ENCODE data around the gene FNDC3B. TPM values are rescaled to one million over a fixed set of nuclear protein-coding genes. Genes with fewer than 3 reads are reported as not detected.
"Not testable (repeated sequence)": the region's sequence is repeated elsewhere in the genome, so short reads cannot be mapped to it uniquely, and the experiment has no call there.

Gene FNDC3B
- total and polyA plus RNA-seq, 2 donors (not counting 3 experiments of a cell fraction or from before 2014, with no cell fraction given), result 91.6 to 295 TPM

DNA sequence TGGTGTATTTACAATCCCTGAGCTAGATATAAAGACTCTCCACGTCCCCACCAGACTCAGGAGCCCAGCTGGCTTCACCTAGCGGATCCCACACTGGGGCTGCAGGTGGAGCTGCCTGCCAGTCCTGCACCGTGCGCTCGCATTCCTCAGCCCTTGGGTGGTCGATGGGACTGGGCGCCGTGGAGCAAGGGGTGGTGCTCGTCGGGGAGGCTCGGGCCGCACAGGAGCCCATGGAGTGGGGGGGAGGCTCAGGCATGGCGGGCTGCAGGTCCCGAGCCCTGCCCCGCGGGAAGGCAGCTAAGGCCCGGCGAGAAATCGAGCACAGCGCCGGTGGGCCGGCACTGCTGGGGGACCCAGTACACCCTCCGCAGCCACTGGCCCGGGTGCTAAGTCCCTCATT, 40.6 kb upstream of the FNDC3B start:
- FAIRE-seq; POLR2A ChIA-PET; H3K4me2 ChIP-seq (ENCODE audit: insufficient read depth, low read length); dilution Hi-C loops (cut with MboI; ENCODE audit: extremely low pct_ligation_motif_present, low sequenced_read_pairs); DNase-seq (ENCODE audit: low read depth, low spot score); H3K27ac ChIP-seq (ENCODE audit: insufficient read depth, low read depth, low read length); BruUV-seq (replicated peaks); H4K20me1 ChIP-seq (replicated peaks; ENCODE audit: control insufficient read depth, extremely low read depth, insufficient read depth, low read length); H3K9me3 ChIP-seq (replicated peaks; ENCODE audit: control insufficient read depth, insufficient read depth, low read length); H3K36me3 ChIP-seq (ENCODE audit: control insufficient read depth in 2 of 2, extremely low read depth in 1 of 2, insufficient read depth in 2 of 2, low read length in 2 of 2); H3K9ac ChIP-seq (replicated peaks; ENCODE audit: extremely low read depth, insufficient read depth, low read length); H3K9me1 ChIP-seq (replicated peaks; ENCODE audit: control insufficient read depth, extremely low read depth, insufficient read depth, low read length); H3K4me1 ChIP-seq (ENCODE audit: control insufficient read depth, extremely low read depth, insufficient read depth, low read length); H3K79me2 ChIP-seq (ENCODE audit: control insufficient read depth, insufficient read depth, low read length); CTCF ChIA-PET; H2AFZ ChIP-seq (ENCODE audit: low read depth, low read length); H3K4me3 ChIP-seq (replicated peaks in 1 of 3; ENCODE audit: insufficient read depth in 1 of 3, low read depth in 1 of 3, low read length in 3 of 3); intact Hi-C loops (cut with micrococcal nuclease); H3K27me3 ChIP-seq (ENCODE audit: control insufficient read depth in 2 of 2, insufficient read depth in 2 of 2, low read length in 2 of 2): not testable (repeated sequence)

DNA sequence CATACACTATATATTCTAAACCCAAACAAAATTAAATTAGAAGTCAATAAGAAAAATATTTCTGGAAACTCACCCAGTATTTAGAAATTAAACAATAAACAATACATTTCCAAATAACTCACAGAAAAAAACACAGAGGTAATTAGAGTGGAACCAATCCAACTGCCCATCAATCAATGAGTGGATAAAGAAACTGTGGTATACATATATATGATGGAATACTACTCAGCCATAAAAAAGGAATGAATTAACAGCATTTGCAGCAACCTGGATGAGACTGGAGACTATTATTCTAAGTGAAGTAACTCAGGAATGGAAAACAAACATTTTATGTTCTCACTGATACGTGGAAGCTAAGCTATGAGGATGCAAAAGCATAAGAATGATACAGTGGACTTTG, 37.8 kb upstream of the FNDC3B start:
- H3K36me3 ChIP-seq (ENCODE audit: control insufficient read depth in 2 of 2, extremely low read depth in 1 of 2, insufficient read depth in 2 of 2, low read length in 2 of 2); intact Hi-C loops (cut with micrococcal nuclease); H3K27me3 ChIP-seq (ENCODE audit: control insufficient read depth in 2 of 2, insufficient read depth in 2 of 2, low read length in 2 of 2); dilution Hi-C loops (cut with MboI; ENCODE audit: extremely low pct_ligation_motif_present, low sequenced_read_pairs); H3K4me2 ChIP-seq (ENCODE audit: insufficient read depth, low read length); DNase-seq (ENCODE audit: low read depth, low spot score); H3K9me3 ChIP-seq (replicated peaks; ENCODE audit: control insufficient read depth, insufficient read depth, low read length); H3K79me2 ChIP-seq (ENCODE audit: control insufficient read depth, insufficient read depth, low read length); H3K4me1 ChIP-seq (ENCODE audit: control insufficient read depth, extremely low read depth, insufficient read depth, low read length); H3K4me3 ChIP-seq (replicated peaks in 1 of 3; ENCODE audit: insufficient read depth in 1 of 3, low read depth in 1 of 3, low read length in 3 of 3); POLR2A ChIA-PET; H3K9ac ChIP-seq (replicated peaks; ENCODE audit: extremely low read depth, insufficient read depth, low read length); CTCF ChIA-PET; H3K9me1 ChIP-seq (replicated peaks; ENCODE audit: control insufficient read depth, extremely low read depth, insufficient read depth, low read length); H3K27ac ChIP-seq (ENCODE audit: insufficient read depth, low read depth, low read length); FAIRE-seq; BruUV-seq (replicated peaks); H4K20me1 ChIP-seq (replicated peaks; ENCODE audit: control insufficient read depth, extremely low read depth, insufficient read depth, low read length); H2AFZ ChIP-seq (ENCODE audit: low read depth, low read length): not testable (repeated sequence)
